Chondrocyte (in vitro differentiated cells): ENCODE results near the gene CFAP20DC. TPM values are rescaled to one million over a fixed set of nuclear protein-coding genes. Genes with fewer than 3 reads are reported as not detected.
"Not testable (repeated sequence)": the region's sequence is repeated elsewhere in the genome, so short reads cannot be mapped to it uniquely, and the experiment has no call there.

Experiments
- DNase-seq: peaks from one replicate; pipeline ENCODE4 v3.0.0; 2021; ENCODE audit warnings: mixed read lengths, low spot score
- H3K27ac Mint-ChIP-seq: one replicate; pipeline ENCODE4 v1.8.0; 2021; ENCODE audit warnings: mild to moderate bottlenecking, moderate library complexity, mixed read lengths; ENCODE audit not compliant: unreplicated experiment
- H3K27me3 Mint-ChIP-seq: 2 replicates; pipeline ENCODE4 v1.8.0; 2021; ENCODE audit warnings: low read depth, mixed read lengths
- H3K36me3 Mint-ChIP-seq: 2 replicates; pipeline ENCODE4 v1.8.0; 2021; ENCODE audit warnings: low read depth, mixed read lengths
- H3K4me1 Mint-ChIP-seq: 2 replicates; pipeline ENCODE4 v1.8.0; 2021; ENCODE audit warnings: low read depth, mild to moderate bottlenecking, mixed read lengths
- H3K4me3 Mint-ChIP-seq: one replicate; pipeline ENCODE4 v1.8.0; 2021; ENCODE audit warnings: mild to moderate bottlenecking, moderate library complexity, mixed read lengths; ENCODE audit not compliant: unreplicated experiment
- H3K9me3 Mint-ChIP-seq: 2 replicates; pipeline ENCODE4 v1.8.0; 2021; ENCODE audit warnings: low read depth, mixed read lengths
- CTCF ChIP-seq: fragments of 200-600 bp; sonication (generic); IDR thresholded peaks from 2 replicates; pipeline ENCODE4 v1.5.0; 2021; ENCODE audit warnings: antibody characterized with exemption, mild to moderate bottlenecking, moderate library complexity
- total RNA-seq: library from RNA; stranded (reverse); gene quantifications from 3 replicates; pipeline ENCODE4 v1.2.1, GENCODE V29; 2021

The CFAP20DC gene
- total RNA-seq, 1 donor from 2014 or later: 3.1 TPM

- DNase-seq: no peak
These were observed 6.9 kb upstream of the CFAP20DC start for GRCh38 chr3:59056706-59057105.

GRCh38 chr3:59052803-59053411 lies 3.1 kb upstream of the CFAP20DC start:
- H3K27ac Mint-ChIP-seq: no peak overlapping the region
- H3K4me3 Mint-ChIP-seq: no peak overlapping the region
- no peak for DNase-seq
- no peaks in the 10 kb centered on the region for H3K36me3 Mint-ChIP-seq
- TF ChIP-seq CTCF: peak; percentile 76
- no peaks in the 10 kb centered on the region for H3K9me3 Mint-ChIP-seq
- peaks cover 15% of the 10 kb centered on the region for H3K4me1 Mint-ChIP-seq
- no peaks in the 10 kb centered on the region for H3K27me3 Mint-ChIP-seq

More at GRCh38 chr3:59056706-59057105, 6.9 kb upstream of the CFAP20DC start:
- no peak for TF ChIP-seq CTCF
- no peak overlapping the region for H3K4me3 Mint-ChIP-seq
- H3K4me1 Mint-ChIP-seq: no peaks in the 10 kb centered on the region
- no peaks in the 10 kb centered on the region for H3K36me3 Mint-ChIP-seq
- no peaks in the 10 kb centered on the region for H3K27me3 Mint-ChIP-seq
- no peak overlapping the region for H3K27ac Mint-ChIP-seq
- H3K9me3 Mint-ChIP-seq: no peaks in the 10 kb centered on the region

- peaks cover 15% of the 10 kb centered on the region for H3K4me1 Mint-ChIP-seq
- DNase-seq: peak; percentile 86
- not testable (repeated sequence) for H3K4me3 Mint-ChIP-seq, H3K27me3 Mint-ChIP-seq, H3K27ac Mint-ChIP-seq, H3K36me3 Mint-ChIP-seq, H3K9me3 Mint-ChIP-seq
These were observed 1.1 kb upstream of the CFAP20DC start for GRCh38 chr3:59050811-59051414.

GRCh38 chr3:59046839-59047238 lies 3.0 kb downstream of the CFAP20DC start:
- H3K27me3 Mint-ChIP-seq: no peaks in the 10 kb centered on the region
- TF ChIP-seq CTCF: no peak
- no peak overlapping the region for H3K27ac Mint-ChIP-seq
- no peak overlapping the region for H3K4me3 Mint-ChIP-seq
- DNase-seq: no peak
- H3K4me1 Mint-ChIP-seq: peaks cover 15% of the 10 kb centered on the region
- no peaks in the 10 kb centered on the region for H3K9me3 Mint-ChIP-seq
- H3K36me3 Mint-ChIP-seq: no peaks in the 10 kb centered on the region

- no peaks in the 10 kb centered on the region for H3K36me3 Mint-ChIP-seq
- no peak for TF ChIP-seq CTCF
- no peak for DNase-seq
- no peak overlapping the region for H3K4me3 Mint-ChIP-seq
- H3K27ac Mint-ChIP-seq: no peak overlapping the region
- no peaks in the 10 kb centered on the region for H3K27me3 Mint-ChIP-seq
- H3K4me1 Mint-ChIP-seq: peaks cover under 1% of the 10 kb centered on the region
- H3K9me3 Mint-ChIP-seq: no peaks in the 10 kb centered on the region
These were observed 6.4 kb downstream of the CFAP20DC start for GRCh38 chr3:59043391-59043790.

- no peak for DNase-seq
These were observed 8.9 kb downstream of the CFAP20DC start for GRCh38 chr3:59040902-59041301.

More at GRCh38 chr3:59040902-59041301, 8.9 kb downstream of the CFAP20DC start:
- Mint-ChIP-seq H3K4me3 (no peak overlapping the region), H3K36me3 (peaks cover 3% of the 10 kb centered on the region), H3K27ac (no peak overlapping the region), H3K9me3 (no peaks in the 10 kb centered on the region), H3K27me3 (no peaks in the 10 kb centered on the region), H3K4me1 (no peaks in the 10 kb centered on the region)
- no peak for TF ChIP-seq CTCF
